ENCODE measurements around the gene LRRC3. TPM values are rescaled to one million over a fixed set of nuclear protein-coding genes. Genes with fewer than 3 reads are reported as not detected.
"Not testable (repeated sequence)": the region's sequence is repeated elsewhere in the genome, so short reads cannot be mapped to it uniquely, and the experiment has no call there.

Gene LRRC3
- total RNA-seq, 3 donors from 2014 or later (not counting 1 experiment from before 2014, with no cell fraction given) = 0.36 to 0.50 (median 0.38) TPM

DNA sequence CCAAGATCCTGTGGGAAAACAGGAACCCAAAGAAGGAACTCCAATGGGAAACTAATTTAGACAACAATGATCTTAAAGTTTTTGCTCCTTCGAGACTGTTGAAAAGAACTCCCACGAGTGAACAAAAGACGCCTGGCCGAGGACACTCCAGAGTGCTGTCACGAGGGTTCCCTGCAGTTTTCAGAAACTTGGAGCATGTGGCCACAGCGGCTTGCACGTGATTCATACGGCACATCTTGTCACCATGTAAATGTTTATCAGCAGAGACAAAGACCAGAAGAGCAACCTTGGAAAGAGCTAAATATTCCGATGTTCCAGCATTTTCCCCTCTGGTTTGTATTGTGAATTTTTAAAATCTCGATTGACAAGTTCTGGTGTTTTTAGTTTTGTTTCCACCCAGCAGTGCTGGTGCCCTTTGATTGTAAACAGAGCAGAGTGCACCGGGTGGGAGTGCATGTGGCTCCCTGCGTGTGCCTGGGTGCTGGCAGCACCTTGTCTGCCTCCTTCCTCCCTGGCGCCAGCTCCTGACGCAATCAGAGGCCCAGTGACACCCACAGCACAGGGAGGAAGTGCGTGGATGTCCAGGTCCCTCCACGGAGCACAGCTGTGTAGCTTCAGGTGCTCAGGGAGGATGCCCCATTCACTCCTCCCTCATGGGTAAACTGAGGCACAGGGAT, 23.0 kb downstream of the LRRC3 start:
- Histone ChIP-seq H3K36me3 (ENCODE audit: control insufficient read depth, insufficient read depth, low read length) (no peaks in the 10 kb centered on the region), H3K27me3 (ENCODE audit: control insufficient read depth, insufficient read depth, low read length) (no peaks in the 10 kb centered on the region), H3K27ac (ENCODE audit: low read length) (no peak overlapping the region), H3K9me3 (ENCODE audit: control insufficient read depth, insufficient read depth, low read length) (no peaks in the 10 kb centered on the region), H3K4me3 (ENCODE audit: low read length) (no peak overlapping the region), H3K4me1 (ENCODE audit: control insufficient read depth, insufficient read depth, low read length) (peaks cover 9% of the 10 kb centered on the region)
- intact Hi-C loops (cut with micrococcal nuclease) = loop anchor here (10.0 kb wide), 1 partner anchor 103 kb away; no protein-coding TSS in a partner anchor
- H3K27me3 Mint-ChIP-seq (ENCODE audit: low read depth in 2 of 2) = peaks cover 5 to 11% of the 10 kb centered on the region in 2 donors
- WGBS (ENCODE audit: insufficient coverage) = 86% methylated on average over 16 of the region's 16 CpGs
- TF ChIP-seq, protein P1, sequence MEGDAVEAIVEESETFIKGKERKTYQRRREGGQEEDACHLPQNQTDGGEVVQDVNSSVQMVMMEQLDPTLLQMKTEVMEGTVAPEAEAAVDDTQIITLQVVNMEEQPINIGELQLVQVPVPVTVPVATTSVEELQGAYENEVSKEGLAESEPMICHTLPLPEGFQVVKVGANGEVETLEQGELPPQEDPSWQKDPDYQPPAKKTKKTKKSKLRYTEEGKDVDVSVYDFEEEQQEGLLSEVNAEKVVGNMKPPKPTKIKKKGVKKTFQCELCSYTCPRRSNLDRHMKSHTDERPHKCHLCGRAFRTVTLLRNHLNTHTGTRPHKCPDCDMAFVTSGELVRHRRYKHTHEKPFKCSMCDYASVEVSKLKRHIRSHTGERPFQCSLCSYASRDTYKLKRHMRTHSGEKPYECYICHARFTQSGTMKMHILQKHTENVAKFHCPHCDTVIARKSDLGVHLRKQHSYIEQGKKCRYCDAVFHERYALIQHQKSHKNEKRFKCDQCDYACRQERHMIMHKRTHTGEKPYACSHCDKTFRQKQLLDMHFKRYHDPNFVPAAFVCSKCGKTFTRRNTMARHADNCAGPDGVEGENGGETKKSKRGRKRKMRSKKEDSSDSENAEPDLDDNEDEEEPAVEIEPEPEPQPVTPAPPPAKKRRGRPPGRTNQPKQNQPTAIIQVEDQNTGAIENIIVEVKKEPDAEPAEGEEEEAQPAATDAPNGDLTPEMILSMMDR (IDR thresholded peaks at IDR 0.05) = no peak
- no peak for DNase-seq
- no peak for ATAC-seq
- no peaks in the 10 kb centered on the region for H3K36me3 Mint-ChIP-seq
- H3K9me3 Mint-ChIP-seq = no peaks in the 10 kb centered on the region
- no peak overlapping the region for H3K27ac Mint-ChIP-seq
- H3K4me3 Mint-ChIP-seq = no peak overlapping the region
- H3K4me1 Mint-ChIP-seq = no peaks in the 10 kb centered on the region

DNA sequence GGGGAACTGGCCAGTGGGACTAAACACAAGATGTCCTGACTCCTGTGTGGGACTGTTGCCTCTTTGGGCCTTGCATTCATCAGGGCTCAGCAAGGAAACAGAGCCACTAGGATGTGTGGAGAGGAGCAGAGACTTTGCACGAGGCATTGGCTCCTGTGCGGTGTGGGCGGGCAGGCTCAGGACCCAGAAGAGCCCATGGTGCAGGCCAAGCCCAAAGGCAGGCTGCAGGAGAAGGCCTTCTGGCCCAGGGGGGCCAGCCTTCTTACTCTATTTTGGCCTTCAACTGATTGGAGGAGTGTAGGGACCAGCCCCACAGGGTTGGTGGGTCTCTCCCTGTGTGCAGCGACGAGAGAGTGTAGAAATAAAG, 23.5 kb downstream of the LRRC3 start:
- H3K9me3 ChIP-seq (ENCODE audit: control insufficient read depth, insufficient read depth, low read length) = no peaks in the 10 kb centered on the region
- Mint-ChIP-seq H3K27me3 (ENCODE audit: low read depth in 2 of 2) (peaks cover 5 to 11% of the 10 kb centered on the region in 2 donors), H3K36me3 (no peaks in the 10 kb centered on the region), H3K4me1 (no peaks in the 10 kb centered on the region), H3K9me3 (no peaks in the 10 kb centered on the region), H3K27ac (no peak overlapping the region), H3K4me3 (no peak overlapping the region)
- no peaks in the 10 kb centered on the region for H3K36me3 ChIP-seq (ENCODE audit: control insufficient read depth, insufficient read depth, low read length)
- intact Hi-C loops (cut with micrococcal nuclease) = loop anchor here (10.0 kb wide), 1 partner anchor 104 kb away; no protein-coding TSS in a partner anchor
- H3K27me3 ChIP-seq (ENCODE audit: control insufficient read depth, insufficient read depth, low read length) = no peaks in the 10 kb centered on the region
- H3K4me3 ChIP-seq (ENCODE audit: low read length) = no peak overlapping the region
- no peak overlapping the region for H3K27ac ChIP-seq (ENCODE audit: low read length)
- TF ChIP-seq, protein P1 (IDR thresholded peaks at IDR 0.05) = no peak
- peaks cover 8% of the 10 kb centered on the region for H3K4me1 ChIP-seq (ENCODE audit: control insufficient read depth, insufficient read depth, low read length)
- DNase-seq = no peak
- WGBS (ENCODE audit: insufficient coverage) = 91% methylated on average over 5 of the region's 5 CpGs
- ATAC-seq = no peak

DNA sequence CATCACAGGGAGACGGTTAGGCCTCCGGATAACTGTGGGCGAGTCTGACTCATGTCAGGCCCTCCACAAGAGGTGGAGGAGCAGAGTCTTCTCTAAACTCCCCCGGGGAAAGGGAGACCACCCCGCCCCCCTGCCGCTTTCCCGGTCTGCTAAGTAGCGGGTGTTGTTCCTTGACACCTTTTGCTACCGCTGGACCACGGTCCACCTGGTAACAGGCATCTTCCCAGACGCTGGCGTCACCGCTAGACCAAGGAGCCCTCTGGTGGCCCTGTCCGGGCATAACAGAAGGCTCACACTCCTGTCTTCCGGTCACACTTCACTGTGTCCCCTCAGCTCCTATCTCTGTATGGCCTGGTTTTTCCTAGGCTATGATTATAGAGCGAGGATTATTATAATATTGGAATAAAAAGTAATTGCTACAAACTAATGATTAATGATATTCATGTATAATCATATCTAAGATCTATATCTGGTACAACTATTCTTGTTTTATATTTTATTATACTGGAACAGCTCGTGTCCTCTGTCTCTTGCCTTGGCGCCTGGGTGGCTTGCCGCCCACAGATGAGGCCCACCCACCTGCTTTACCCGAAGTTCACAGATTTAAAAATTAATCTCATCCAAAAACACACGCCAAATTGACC, 24.4 kb downstream of the LRRC3 start:
- not testable (repeated sequence) for H3K36me3 Mint-ChIP-seq; H3K9me3 Mint-ChIP-seq; H3K4me3 Mint-ChIP-seq; H3K9me3 ChIP-seq (ENCODE audit: control insufficient read depth, insufficient read depth, low read length); H3K4me1 Mint-ChIP-seq; H3K27me3 ChIP-seq (ENCODE audit: control insufficient read depth, insufficient read depth, low read length); H3K27ac ChIP-seq (ENCODE audit: low read length); H3K27ac Mint-ChIP-seq; ATAC-seq; H3K4me3 ChIP-seq (ENCODE audit: low read length); H3K4me1 ChIP-seq (ENCODE audit: control insufficient read depth, insufficient read depth, low read length); H3K36me3 ChIP-seq (ENCODE audit: control insufficient read depth, insufficient read depth, low read length)
- WGBS (ENCODE audit: insufficient coverage) = 41% methylated on average over 20 of the region's 21 CpGs
- peak; percentile 43 to 50 for DNase-seq
- peaks cover 9 to 11% of the 10 kb centered on the region in 2 donors for H3K27me3 Mint-ChIP-seq (ENCODE audit: low read depth in 2 of 2)
- intact Hi-C loops (cut with micrococcal nuclease) = loop anchor here (10.0 kb wide), 2 partner anchors 105 to 665 kb away; no protein-coding TSS in a partner anchor
- TF ChIP-seq, protein P1 (IDR thresholded peaks at IDR 0.05) = peak; percentile 66

All from natural killer cell (primary cell).